Skin of body (tissue), 2 donors: ENCODE data around the gene KCNH6. TPM values are rescaled to one million over a fixed set of nuclear protein-coding genes. Genes with fewer than 3 reads are reported as not detected.

ENCODE experiments used
- DNase-seq: peaks from one replicate; lab custom pipeline; 2025; lab: John Stamatoyannopoulos, UW
- total RNA-seq: library from RNA; depleted of rRNA; stranded (reverse); fragments of >200 nt; gene quantifications from one replicate; pipeline ENCODE4 v1.2.3, GENCODE V29; 2014

KCNH6 gene
- total RNA-seq, 1 donor from 2014 or later = not detected

DNA sequence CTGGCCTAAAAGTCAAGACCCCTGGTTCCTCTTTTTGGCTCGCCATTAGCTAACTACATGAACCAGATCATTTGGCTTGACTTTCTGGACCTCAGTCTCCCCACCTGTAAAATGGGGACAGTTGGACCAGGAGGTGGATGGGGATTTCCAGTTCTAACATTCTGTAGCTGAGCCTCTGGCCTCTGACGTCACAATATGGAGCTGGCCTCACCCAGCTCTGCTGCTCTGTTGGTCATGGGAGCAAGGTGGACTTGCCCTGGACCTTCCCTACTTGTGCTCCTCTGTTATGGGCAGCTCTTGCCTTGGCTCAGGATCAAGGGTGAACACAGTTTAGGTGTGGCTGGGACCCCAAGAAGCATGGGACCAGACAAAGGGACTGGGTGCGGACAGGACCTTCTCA, 16.5 kb upstream of the KCNH6 start:
- DNase-seq = no peak

DNA sequence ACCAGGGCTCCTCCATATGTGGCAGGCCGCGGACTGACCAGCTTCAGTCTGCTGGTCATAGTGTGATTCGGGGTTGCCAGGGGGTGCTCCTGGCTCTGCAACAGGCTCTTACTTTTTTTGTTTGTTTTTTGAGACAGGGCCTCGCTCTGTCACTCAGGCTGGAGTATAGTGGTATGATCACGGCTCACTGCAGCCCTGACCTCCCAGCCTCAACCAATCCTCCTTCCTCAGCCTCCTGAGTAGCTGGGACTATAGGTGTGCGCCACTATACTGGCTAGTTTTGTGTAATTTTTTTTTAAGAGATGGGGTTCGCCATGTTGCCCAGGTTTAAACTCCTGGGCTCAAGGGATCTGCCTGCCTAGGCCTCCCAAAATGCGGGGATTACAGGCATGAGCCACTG, 11.8 kb upstream of the KCNH6 start:
- no peak for DNase-seq

DNA sequence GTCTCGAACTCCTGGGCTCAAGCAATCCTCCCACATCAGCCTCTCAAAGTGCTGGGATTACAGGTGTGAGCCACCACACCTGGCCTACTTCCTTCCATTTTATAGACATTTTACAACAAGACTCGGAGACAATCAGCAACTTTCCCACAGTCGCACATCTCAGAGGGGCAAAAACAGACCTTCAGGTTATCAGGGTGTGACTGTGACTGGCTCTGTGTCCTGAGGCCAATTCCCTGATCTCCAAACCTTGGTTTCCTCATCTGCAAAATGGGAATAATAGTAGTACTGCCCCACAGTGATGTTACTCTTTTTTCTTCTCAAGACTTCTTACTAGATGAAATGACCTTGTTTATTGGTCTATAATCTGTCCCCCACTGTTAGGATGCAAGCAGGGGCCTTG, 10.8 kb upstream of the KCNH6 start:
- DNase-seq = no peak

DNA sequence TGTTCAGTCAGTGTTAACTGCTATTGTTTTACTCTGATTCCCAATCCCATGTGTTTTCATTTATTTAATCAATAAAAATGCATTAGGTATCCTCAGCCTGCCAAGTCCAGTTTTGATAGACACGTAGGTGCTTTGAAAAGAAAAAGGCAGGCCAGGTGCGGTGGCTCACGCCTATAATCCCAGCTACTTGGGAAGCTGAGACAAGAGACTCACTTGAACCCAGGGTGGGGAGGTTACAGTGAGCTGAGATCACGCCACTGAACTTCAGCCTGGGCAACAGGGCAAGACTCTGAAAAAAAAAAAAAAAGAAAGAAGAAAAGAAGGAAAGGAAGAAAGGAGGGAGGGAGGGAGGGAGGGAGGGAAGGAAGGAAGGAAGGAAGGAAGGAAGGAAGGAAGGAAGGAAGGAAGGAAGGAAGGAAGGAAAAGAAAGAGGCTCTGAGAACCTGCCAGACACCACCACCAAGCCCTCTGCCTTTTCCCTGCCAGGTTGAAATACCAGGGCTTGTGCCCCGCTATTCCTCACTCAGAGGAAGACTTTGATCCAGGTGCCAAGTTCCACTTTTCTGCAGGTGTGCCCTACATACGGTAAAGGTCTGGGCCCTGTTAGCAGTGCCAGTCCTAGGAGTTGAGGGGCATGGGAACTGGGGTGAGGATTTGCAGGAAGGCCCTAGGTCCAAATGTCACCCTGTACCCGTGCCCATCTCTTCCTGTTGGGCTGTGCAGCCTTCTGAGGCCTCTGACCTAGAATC, 10.1 kb upstream of the KCNH6 start:
- DNase-seq = no peak

DNA sequence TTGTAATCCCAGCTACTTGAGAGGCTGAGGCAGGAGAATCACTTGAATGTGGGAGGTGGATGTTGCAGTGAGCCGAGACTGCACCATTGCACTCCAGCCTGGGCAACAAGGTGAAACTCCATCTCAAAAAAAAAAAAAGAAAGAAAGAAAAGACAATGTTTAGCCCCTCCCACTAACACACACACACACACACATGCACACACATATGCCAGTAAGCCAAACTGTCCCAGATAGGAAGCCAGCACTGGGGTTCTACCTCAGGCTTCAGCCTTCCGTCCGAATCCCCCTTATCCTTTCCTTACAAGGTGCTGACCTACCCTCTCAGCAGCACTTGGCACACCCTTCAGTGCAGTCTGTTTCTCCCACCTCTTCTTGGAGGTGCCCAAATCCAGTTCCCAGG, 8.7 kb upstream of the KCNH6 start:
- DNase-seq = no peak

DNA sequence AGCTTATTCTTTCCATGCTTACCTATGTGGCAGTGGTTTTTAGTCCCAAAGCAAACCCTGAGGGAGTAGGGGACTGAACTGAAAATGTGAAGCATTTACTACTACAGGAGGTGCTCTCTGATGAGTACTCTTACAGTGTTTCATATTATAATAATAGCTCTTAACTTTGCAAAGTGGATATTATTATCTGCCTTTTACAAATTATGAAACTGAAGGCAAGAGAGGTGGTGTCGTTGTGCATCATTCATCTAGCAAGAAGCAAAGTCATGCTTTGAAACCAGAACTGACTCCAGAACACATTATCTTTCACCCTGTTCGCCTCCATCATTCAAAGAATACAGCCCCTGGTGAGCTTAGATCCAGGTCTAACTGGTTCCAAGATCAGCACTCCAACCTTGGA, 8.2 kb upstream of the KCNH6 start:
- DNase-seq = no peak

DNA sequence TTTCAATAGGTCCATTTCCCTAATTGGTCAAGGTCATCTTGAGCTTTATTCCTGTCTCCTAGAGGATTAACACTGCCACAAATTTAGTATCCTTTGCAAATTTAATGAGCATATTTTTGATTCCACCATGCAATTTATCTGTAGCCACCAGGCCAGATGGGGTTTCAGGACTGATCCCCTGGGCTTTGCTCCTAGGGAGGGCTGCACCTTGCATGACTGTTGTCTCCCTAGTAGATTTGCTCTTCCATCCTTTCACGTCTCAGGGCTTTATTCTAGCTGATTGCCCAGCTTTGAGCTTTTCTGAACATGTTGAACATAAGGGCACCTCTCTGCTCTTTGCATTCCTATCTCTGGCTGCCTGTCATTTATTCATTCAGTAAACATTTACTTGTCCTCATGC, 7.7 kb upstream of the KCNH6 start:
- DNase-seq = no peak

DNA sequence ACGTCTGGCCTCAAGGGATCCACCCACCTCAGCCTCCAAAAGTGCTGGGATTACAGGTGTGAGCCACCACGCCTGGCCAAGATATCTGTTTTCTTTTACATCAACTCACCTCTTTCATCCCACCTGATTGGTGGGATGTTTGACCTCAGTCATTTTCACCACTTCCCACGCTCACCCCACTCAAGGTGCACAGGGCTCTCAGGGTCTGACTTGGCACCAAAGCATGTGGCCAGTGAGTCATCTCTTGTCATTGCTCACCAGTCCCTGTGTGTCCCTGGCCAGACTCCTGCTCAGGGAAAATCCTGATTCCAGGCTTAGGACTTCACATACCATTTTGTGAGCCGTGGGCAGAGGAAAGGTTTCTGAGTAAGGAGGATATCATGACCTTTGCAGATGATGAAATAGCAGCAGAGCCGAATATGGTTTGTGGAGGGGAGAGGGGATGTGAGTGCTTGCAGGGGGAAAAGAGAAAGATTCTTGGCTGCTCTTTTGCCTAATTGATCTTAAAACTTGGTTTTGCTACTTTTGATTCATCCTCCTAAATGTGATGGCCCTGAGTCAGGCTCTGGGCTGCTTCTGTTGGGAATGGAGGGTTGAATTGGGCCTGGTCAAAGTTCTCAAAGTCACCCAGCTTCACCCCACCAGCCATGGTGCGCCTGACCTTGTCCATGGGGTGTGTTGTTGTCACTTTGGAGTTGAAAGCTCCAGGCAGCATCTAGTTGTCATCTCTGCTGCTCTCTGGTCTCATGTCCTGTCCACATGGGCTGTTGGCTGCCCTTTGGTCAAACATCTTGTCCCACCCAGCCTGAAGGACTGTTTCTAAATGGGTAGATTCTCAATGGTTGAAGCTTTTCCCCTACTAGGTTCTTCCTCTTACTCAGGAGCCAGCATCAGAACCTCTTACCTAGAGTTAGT, 6.0 kb upstream of the KCNH6 start:
- no peak for DNase-seq

DNA sequence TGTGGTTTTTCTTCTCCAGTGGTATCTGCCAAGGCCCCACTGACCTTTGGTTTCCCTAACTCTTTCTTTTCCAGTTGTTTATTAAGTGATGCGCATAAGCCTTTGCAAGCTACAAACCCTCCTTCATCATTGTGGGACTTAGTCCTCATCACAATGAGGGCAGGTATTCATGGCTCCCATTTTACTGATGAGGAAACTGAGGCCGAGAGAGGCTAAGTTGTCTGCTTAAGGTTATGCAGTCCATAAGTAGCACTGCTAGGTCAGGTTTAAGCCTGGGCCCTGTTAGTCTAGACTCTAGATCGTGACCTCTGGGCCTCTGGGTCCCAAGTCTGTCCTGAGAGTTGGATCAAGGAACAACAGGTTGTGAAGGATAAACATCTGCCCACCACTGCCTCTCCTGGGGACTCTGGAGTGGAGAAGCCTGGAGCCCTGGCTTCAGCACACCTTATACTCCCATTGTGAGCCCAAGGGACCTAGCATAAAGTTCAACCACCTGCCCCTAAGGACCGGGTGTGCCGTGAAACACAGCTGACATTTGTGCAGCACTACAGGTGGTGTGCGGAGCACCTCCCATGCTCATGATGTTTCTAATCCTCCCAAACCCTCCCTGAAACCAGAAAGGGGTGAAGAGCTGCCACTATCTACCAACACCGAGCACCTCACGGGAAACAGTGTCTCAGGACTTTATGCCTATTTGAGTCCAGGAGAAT, 5.2 kb upstream of the KCNH6 start:
- DNase-seq = no peak

DNA sequence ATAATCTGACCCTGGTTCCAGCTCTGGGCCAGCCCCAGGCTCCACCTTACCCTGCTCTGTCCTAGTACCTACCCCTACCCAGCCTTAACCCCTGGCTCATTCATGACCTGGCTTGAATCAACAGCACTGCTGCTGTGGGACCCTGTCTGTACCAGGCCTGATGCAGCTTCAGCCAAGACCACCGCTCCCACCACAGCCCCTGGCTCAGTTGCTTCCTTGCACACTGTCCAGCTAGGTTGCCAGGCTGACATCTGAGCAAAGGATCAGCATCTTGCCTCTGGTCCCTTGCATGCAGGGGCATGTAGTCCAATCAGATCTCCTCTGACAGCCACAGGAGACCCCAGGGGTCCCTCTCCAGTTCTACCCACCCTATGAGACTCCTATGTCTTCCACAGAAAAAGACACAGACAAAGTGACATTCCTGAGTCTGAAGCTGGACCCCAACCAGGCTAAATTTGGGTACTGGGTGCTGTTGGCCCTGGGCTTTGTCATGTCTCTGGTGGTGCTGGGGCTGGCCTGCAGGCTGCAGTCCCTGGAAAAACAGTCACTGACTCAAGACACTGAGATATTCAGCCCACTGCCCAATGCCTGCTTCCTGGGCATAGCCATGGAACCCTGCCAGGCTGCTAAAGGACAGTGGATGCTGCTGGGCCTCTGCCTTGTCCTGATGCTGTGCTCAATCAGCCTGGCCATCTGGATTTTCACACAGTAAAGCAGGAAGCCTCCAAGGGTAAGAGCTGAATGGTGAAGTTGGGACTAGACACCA, 3.9 kb upstream of the KCNH6 start:
- no peak for DNase-seq

DNA sequence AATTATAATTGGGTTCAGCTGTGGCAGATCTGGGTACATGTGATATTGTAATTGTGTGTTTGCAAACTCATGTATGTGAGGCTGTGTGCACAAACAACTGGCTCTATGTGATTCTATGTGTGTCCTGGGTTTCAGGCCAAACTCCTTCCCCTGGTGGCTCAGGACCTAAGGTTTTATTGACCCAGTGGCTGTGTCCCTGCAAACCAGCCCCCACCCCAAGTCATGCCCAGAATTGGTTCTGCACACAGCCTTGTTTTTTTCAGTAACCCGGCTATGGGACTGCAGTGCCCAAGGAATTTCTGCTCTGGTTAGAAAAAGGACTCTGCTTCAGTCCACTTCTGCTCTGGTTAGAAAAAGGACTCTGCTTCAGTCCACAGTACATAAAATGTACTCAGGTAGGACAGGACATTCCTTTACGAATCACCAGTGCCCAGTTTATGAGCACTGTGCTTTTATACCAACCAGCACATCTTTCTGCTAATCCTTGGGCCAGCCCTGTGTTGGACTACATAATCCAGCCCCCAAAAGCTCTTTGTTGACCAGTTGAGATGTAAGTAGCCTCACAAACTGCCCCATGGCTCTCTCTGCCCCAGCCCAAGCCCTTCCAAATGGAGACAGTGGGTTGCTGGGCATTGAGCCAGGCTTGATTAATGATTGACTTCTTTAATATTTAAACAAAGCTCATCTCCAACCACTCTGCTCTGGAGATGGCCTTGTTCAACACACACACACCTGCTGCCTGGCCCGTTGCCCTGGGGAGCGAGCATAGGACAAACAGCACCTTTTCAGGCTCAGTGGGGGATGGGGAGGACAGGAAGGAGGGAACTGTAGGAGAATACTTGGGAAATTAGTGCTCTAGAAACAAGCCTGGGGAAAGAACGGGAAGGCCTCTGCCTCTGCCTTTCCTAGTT, 2.9 kb upstream of the KCNH6 start:
- DNase-seq = no peak

DNA sequence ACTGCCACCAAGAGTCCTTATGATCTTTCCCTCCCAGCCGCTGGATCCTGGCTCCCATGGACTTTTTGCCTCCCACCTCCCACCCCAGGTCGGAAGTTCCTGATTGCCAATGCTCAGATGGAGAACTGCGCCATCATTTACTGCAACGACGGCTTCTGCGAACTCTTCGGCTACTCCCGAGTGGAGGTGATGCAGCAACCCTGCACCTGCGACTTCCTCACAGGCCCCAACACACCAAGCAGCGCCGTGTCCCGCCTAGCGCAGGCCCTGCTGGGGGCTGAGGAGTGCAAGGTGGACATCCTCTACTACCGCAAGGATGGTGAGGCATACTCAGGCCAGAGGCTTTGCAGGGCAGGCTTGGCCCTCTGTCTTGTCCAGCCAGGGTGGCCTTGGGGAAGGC, 893 bp downstream of the KCNH6 start:
- no peak for DNase-seq

DNA sequence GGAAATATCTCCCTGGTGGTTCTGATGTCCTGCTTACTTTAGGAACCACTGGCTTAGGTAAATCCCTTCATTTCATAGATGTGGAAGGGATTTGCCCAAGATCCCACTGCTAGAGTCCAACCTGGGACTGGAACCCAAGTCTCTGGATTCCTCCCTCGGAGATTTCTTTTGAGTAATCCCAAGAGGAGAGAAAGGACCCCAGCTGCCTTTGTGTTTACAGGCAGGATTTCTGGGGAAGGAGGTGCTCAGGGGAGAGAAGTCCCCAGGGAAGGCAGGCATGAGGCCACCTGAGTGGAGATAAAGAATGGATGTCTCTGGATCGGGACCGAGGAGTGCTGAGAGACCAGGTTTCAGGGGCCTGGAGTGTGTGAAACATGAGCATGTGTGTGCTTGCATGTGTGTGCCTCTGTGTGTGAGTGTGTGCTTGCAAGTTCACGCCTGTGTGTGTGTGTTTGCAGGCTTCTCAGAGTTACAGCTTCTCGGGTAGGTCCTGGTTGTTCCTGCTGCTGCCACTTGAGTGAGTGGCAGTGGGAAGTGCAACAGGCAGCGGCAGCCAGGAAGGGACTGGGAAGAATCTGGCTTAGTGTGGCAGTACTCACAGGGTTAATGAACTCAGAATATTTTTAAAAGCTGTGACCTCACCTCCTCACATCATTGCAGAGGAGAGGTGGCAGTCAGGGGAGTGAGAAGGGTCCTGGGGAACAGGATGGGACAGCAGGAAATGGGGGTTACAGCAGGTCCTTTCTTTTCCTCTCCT, 2.2 kb downstream of the KCNH6 start:
- DNase-seq = no peak

DNA sequence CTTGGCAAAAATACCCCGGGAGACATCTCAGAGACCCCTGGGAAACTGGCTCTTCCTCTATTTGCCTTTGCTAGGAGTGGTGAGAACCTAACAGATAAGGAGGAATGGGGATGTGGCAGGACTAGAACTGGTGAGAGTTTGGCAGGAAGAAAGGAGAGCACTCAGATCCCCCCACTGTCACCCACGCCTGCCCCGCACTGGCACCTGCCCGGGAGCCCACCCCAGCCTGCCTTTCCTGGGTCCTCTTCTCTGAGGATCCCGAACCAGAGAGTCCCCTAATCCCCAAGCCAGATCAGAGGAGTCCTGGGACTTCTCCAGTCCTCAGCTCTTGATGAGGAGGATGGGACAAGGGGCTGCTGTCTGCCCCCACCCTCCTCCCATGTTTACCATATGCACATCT, 3.7 kb downstream of the KCNH6 start:
- DNase-seq = no peak

DNA sequence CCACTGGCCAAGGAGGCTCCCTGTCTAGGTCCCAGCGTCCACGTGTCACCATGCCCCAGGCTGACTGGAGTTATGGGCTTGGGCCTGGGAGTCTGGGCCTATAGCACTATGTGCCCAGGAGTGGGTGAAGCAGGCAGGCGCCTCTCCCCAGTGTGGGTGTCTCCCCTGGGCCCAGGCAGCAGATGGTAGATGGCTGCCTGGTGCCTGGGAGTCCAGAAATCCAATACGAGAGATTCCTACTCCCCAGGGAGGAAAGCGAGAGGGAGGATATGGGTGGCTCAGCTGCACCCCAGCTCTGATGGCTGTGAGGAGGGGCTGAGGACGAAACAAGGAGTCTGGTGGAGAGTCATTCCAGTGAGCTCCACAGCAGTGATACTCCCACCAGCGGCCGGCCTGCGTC, 5.0 kb downstream of the KCNH6 start:
- no peak for DNase-seq

DNA sequence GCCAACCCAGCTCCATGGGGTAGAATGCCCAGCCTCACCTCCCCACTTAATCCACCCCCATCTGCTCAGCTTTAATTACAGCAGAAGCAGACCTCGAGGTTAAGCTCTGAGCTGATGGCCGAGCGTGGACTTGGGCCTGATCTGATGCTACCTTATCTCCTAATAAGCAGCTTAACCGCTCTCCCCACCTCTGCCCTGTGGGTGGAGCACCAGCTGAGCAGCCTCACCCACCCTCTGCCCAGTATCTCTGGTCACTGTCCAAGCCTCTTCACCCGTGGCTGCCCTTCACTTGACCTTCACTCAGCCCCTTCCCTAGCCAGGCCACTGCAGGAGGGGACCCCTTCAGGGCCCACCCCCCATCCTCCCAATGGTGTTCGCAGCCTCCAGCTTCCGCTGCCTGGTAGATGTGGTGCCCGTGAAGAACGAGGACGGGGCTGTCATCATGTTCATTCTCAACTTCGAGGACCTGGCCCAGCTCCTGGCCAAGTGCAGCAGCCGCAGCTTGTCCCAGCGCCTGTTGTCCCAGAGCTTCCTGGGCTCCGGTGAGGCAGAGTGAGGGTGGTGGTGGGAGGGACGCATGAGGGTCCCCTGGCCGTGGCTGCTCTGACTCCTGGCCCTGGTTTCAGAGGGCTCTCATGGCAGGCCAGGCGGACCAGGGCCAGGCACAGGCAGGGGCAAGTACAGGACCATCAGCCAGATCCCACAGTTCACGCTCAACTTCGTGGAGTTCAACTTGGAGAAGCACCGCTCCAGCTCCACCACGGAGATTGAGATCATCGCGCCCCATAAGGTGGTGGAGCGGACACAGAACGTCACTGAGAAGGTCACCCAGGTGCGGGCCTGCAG, 6.8 kb downstream of the KCNH6 start:
- DNase-seq = no peak

DNA sequence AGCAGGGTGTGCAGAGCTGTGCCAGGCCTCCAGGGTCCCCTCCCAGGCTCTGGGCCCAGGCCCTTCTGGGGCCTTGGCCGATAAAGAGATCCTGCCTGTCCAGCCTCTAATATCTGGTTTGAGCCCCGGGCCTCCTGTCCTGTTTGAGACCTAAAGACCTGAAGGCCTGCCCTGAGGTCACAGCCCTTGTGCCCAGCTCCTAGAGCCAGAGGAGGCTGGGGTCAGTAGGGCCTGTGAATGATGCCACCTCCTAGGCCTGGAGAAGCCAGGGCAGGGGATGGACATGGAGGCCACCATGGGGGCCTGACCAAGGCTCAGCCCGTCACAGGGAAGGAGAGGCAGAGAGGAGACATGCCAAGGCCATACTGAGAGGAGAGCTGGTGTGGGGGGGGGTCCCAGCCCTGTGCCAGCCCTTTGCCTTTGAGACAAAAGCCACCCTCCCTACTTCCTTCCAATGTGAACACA, 7.4 kb downstream of the KCNH6 start:
- no peak for DNase-seq
